Ovary (tissue), 9 donors: ENCODE data around the gene CERT1. TPM values are rescaled to one million over a fixed set of nuclear protein-coding genes. Genes with fewer than 3 reads are reported as not detected.
"Not testable (repeated sequence)": the region's sequence is repeated elsewhere in the genome, so short reads cannot be mapped to it uniquely, and the experiment has no call there.

Experiments used
- DNase-seq, 5 donors: peaks; one replicate each; pipeline ENCODE4 v3.0.0-alpha.2; 2019 to 2020
- H3K27ac ChIP-seq, 2 donors: fragments of 200-600 bp; one replicate each; pipeline versions ENCODE4 v1.5.1 to v1.8.0; 2019 to 2022
- H3K27me3 ChIP-seq: fragments of 200-600 bp; one replicate; pipeline ENCODE4 v1.8.0; 2022
- H3K36me3 ChIP-seq: fragments of 200-600 bp; sonication (generic); one replicate; pipeline ENCODE4 v1.5.1; 2019
- H3K4me1 ChIP-seq: one replicate; pipeline ENCODE4 v1.8.1; 2013; ENCODE audit warnings: mild to moderate bottlenecking, moderate library complexity; ENCODE audit not compliant: insufficient read depth
- H3K4me3 ChIP-seq: fragments of 200-600 bp; sonication (generic); one replicate; pipeline ENCODE4 v1.5.1; 2017
- H3K9me3 ChIP-seq, 2 donors: fragments of 200-600 bp in 1 of 2; sonication (generic) in 1 of 2; one replicate each; pipeline versions ENCODE4 v1.5.1 to v1.8.1; 2013 to 2019; ENCODE audit warnings: mild to moderate bottlenecking in 1 of 2, moderate library complexity in 1 of 2
- EP300 ChIP-seq: sonication (generic); formaldehyde crosslinking; IDR thresholded peaks from one replicate; pipeline ENCODE4 v1.6.1; 2017; ENCODE audit warnings: antibody characterized with exemption
- POLR2A ChIP-seq: fragments of 450-650 bp; IDR thresholded peaks from one replicate; pipeline ENCODE4 v1.6.1; 2017; ENCODE audit warnings: antibody characterized with exemption, mild to moderate bottlenecking, moderate library complexity
- WGBS, 3 donors: extraction: QIAGEN DNeasy Blood & Tissue Kit in 1 of 3; methylation state at CpG; one replicate each; pipeline versions ENCODE4 v1.1.5 to v1.1.7; 2013 to 2017; 5-methylcytosine and 5-hydroxymethylcytosine counted together
- intact Hi-C, 4 donors: fragments of 100-400 bp; cut with DNase I; formaldehyde crosslinking; loops; one replicate each; pipeline versions ENCODE4 v1.11.0 to v1.15.1; 2022 to 2023
- polyA plus RNA-seq, 2 donors: library from polyadenylated mRNA; stranded (reverse); fragments of 200-250 nt in 1 of 2; fragments of 350-450 nt in 1 of 2; fragmentation: Illumina TruSeq in 1 of 2; extraction: RNeasy Lipid Tissue Mini Kit (QIAGEN cat#74804) in 1 of 2; gene quantifications; one replicate each; pipeline ENCODE4 v1.2.3, GENCODE V29; 2013 to 2014
- total RNA-seq, 7 donors: library from RNA; depleted of rRNA in 2 of 7; stranded (reverse); fragments of >200 nt in 2 of 7; fragmentation: NEBNext Ultra II Directional in 3 of 7; extraction: Animal tissue kit (Norgen Biotek cat#: 25700) in 3 of 7; gene quantifications; one replicate each; pipeline versions ENCODE4 v1.1.0 to v1.2.4, GENCODE V29; 2016 to 2023
- TF ChIP-seq, protein P1 (sequence below), 3 donors: fragments of 450-650 bp in 2 of 3; fragments of 200-600 bp in 1 of 3; IDR thresholded peaks; one replicate each; pipeline versions ENCODE4 v1.5.1 to v1.8.0; 2016 to 2022; ENCODE audit warnings: antibody characterized with exemption in 3 of 3, mild to moderate bottlenecking in 1 of 3
- donor health status: DM: no; HTN: no; CAD: no; lungs with moderate emphysema.
- donor health status: DM: no; HTN: no; CAD: no.
- donor health status: Bipolar disorder and iron deficiency.
- donor health status: DM: yes; HTN: yes; CAD: no.
- donor health status: DM: no; HTN: no; CAD: no.
- donor health status: DM: yes; HTN: yes; CAD: no.

CERT1 gene
- total and polyA plus RNA-seq, 9 donors, result 19.1 to 41.8 (median 35.2) TPM

- DNase-seq, result no peak
- intact Hi-C loops, result no loop called here
- Histone ChIP-seq H3K27ac (no peak overlapping the region), H3K27me3 (no peaks in the 10 kb centered on the region), H3K4me1 (no peaks in the 10 kb centered on the region), H3K9me3 (no peaks in the 10 kb centered on the region), H3K4me3 (no peak overlapping the region), H3K36me3 (no peaks in the 10 kb centered on the region)
- TF ChIP-seq POLR2A, result no peak
- WGBS, 3 donors, result 91 to 98% (median 97%) methylated on average over 7 of the region's 7 CpGs
These were observed 13.1 kb downstream of the CERT1 start for GRCh38 chr5:75498208-75498777.

GRCh38 chr5:75496026-75496425 is 15.4 kb downstream of the CERT1 start:
- Histone ChIP-seq H3K4me3 (no peak overlapping the region), H3K9me3 (no peaks in the 10 kb centered on the region), H3K4me1 (no peaks in the 10 kb centered on the region), H3K27me3 (no peaks in the 10 kb centered on the region), H3K36me3 (no peaks in the 10 kb centered on the region), H3K27ac (no peak overlapping the region)
- WGBS, 3 donors, result 90 to 93% (median 93%) methylated on average over 3 of the region's 3 CpGs
- intact Hi-C loops, result no loop called here
- TF ChIP-seq, protein P1, sequence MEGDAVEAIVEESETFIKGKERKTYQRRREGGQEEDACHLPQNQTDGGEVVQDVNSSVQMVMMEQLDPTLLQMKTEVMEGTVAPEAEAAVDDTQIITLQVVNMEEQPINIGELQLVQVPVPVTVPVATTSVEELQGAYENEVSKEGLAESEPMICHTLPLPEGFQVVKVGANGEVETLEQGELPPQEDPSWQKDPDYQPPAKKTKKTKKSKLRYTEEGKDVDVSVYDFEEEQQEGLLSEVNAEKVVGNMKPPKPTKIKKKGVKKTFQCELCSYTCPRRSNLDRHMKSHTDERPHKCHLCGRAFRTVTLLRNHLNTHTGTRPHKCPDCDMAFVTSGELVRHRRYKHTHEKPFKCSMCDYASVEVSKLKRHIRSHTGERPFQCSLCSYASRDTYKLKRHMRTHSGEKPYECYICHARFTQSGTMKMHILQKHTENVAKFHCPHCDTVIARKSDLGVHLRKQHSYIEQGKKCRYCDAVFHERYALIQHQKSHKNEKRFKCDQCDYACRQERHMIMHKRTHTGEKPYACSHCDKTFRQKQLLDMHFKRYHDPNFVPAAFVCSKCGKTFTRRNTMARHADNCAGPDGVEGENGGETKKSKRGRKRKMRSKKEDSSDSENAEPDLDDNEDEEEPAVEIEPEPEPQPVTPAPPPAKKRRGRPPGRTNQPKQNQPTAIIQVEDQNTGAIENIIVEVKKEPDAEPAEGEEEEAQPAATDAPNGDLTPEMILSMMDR (IDR thresholded peaks at IDR 0.05), result no peak
- TF ChIP-seq POLR2A (no peak), EP300 (no peak)
- DNase-seq, result no peak

- 97 to 100% (median 98%) methylated on average over 2 of the region's 2 CpGs for WGBS, 3 donors
- Histone ChIP-seq H3K27me3 (no peaks in the 10 kb centered on the region), H3K4me3 (no peak overlapping the region), H3K27ac (no peak overlapping the region), H3K36me3 (no peaks in the 10 kb centered on the region), H3K9me3 (no peaks in the 10 kb centered on the region), H3K4me1 (no peaks in the 10 kb centered on the region)
- no peak for TF ChIP-seq POLR2A
- no peak for TF ChIP-seq EP300
- TF ChIP-seq, protein P1 (IDR thresholded peaks at IDR 0.05), result no peak
- intact Hi-C loops, result no loop called here
- no peak for DNase-seq
These were observed 19.8 kb downstream of the CERT1 start for GRCh38 chr5:75491621-75492020.

DNA sequence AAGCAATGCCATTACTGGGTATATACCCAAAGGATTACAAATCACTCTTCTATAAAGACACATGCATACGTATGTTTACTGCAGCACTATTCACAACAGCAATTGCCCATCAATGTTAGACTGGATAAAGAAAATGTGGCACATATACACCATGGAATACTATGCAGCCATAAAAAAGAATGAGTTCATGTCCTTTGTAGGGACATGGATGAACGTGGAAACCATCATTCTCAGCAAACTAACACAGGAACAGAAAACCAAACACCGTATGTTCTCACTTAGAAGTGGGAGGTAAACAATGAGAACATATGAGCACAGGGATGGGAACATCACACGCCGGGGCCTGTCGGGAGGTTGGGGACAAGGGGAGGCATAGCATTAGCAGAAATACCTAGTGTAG is 21.6 kb downstream of the CERT1 start:
- 97 to 98% (median 97%) methylated on average over 6 of the region's 6 CpGs for WGBS, 3 donors
- intact Hi-C loops, result not testable (repeated sequence)

DNA sequence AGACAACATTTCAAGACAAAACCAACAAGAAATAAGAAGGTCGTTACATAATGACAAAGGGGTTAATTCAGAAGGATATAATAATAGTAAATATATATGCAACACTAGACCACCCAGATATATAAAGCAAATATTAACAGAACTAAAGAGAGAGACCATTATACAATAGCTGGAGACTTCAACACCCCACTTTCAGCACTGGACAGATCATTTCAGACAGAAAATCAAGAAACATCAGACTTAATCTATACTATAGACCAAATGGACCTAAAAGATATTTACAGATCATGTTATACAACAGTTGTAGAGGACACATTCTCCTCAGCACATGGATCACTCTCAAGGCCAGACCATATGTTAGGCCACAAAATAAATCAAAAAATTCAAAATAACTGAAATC is 26.8 kb downstream of the CERT1 start:
- WGBS, 3 donors, result 77 to 89% (median 85%) methylated on average over 1 of the region's 1 CpG
- Histone ChIP-seq H3K9me3 (no peaks in the 10 kb centered on the region), H3K27ac (no peak overlapping the region), H3K4me1 (no peaks in the 10 kb centered on the region), H3K36me3 (no peaks in the 10 kb centered on the region), H3K4me3 (no peak overlapping the region), H3K27me3 (no peaks in the 10 kb centered on the region)
- no peak for DNase-seq
- TF ChIP-seq, protein P1 (IDR thresholded peaks at IDR 0.05), result no peak
- TF ChIP-seq EP300, result no peak
- TF ChIP-seq POLR2A, result no peak
- intact Hi-C loops, result no loop called here

More for the DNA sequence above, 21.6 kb downstream of the CERT1 start:
- not testable (repeated sequence) for H3K4me3 ChIP-seq, H3K9me3 ChIP-seq, H3K36me3 ChIP-seq, H3K27ac ChIP-seq, H3K4me1 ChIP-seq, H3K27me3 ChIP-seq, DNase-seq
